Activated CD4-positive, alpha-beta T cell treated with anti-CD3 and anti-CD28 coated beads for 4 hours (primary cell): Measurements from ENCODE around the gene OPN4.
A peak's percentile ranks its signal among the peaks of the same experiment; 100 is the strongest.

Source experiments
- DNase-seq, 2 donors: peaks; one replicate each; pipeline ENCODE4 v3.0.0-alpha.2; 2020

Gene OPN4

GRCh38 chr10:86700851-86701617 lies 46.7 kb downstream of the OPN4 start:
- no peak for DNase-seq

GRCh38 chr10:86703176-86703575 lies 48.8 kb downstream of the OPN4 start:
- DNase-seq = no peak

DNA sequence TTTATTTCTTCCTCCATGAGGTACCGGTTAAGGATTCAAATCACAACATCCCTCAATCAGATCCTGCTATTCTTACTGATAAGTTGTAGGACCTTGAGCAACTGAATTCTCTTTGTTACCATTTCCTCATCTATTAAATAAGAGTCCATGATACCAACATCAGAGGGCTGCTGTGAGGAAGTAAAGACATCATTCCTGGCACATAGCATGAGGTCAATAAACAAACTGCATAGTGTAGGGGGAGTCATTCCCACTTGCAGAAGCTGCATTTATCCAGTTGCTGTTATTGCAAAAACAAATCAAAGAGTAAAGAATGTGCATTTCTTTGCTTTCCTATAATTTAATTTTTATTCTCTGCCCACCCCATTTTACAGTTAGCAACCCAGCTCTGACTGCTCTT lies 50.8 kb downstream of the OPN4 start:
- DNase-seq = no peak

GRCh38 chr10:86705905-86706304 lies 51.6 kb downstream of the OPN4 start:
- no peak for DNase-seq

GRCh38 chr10:86706401-86706841 lies 52.1 kb downstream of the OPN4 start:
- DNase-seq = no peak

GRCh38 chr10:86706977-86707376 lies 52.6 kb downstream of the OPN4 start:
- no peak for DNase-seq

DNA sequence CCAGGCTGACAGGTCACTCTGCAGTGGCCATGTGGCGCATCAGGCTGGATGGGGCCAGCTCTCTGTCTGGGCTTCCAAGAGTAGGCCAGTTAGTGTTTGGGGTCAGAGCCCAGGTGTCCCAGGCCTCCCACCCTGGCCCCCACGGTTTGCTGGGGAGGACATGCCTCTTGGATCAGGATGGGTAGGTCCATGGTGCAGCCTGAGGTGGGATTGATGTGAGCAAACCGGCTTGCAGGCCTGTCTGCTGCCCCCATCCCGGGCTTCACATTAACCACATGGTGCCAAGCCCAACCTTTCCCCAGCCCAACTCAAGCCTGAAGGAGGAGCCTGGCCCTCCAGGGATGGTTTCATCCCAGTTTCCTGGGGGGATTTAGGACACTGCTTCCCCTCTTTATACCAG lies 53.2 kb downstream of the OPN4 start:
- DNase-seq = no peak

GRCh38 chr10:86708068-86708782 lies 53.9 kb downstream of the OPN4 start:
- no peak for DNase-seq

GRCh38 chr10:86708783-86709380 lies 54.5 kb downstream of the OPN4 start:
- DNase-seq = no peak

DNA sequence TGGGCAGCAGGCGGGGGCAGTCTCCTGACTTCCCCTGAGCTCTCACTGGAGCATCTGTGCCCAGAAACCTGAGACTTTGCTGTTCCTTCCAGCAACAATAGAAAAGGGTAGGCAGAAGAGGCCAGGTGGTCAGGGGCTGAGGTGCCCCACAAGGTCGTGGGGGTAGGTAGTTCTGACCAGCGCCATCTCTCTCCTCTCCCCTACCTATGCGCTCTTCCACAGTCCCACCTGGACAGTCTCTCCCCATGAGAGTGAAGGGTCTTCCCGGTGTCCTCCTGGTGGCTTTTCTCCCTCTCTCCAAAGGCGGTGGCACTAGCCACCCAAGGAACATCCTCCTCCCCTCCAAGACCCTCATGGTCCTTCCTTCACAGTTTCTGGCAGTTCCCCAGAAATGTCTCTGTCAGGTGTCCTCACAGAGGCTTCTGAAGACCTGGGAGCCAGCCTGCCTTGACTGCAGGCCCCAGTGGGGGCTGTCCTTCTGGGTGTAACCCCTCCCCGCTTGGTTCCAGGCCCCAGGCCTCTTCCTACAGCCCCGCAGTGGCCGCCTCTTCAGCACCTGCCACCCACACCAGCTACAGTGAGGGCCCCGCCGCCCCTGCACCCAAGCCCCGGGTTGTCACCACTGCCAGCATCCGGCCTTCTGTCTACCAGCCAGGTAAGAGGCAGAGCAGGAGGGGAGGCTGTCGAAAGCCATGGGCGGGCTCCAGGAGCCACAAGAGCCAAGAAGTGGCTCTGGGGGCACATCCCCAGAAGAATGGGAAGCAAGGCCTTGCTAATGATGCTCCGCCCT lies 55.2 kb downstream of the OPN4 start:
- DNase-seq = no peak

GRCh38 chr10:86710987-86711512 lies 56.7 kb downstream of the OPN4 start:
- DNase-seq = peak; percentile 80

DNA sequence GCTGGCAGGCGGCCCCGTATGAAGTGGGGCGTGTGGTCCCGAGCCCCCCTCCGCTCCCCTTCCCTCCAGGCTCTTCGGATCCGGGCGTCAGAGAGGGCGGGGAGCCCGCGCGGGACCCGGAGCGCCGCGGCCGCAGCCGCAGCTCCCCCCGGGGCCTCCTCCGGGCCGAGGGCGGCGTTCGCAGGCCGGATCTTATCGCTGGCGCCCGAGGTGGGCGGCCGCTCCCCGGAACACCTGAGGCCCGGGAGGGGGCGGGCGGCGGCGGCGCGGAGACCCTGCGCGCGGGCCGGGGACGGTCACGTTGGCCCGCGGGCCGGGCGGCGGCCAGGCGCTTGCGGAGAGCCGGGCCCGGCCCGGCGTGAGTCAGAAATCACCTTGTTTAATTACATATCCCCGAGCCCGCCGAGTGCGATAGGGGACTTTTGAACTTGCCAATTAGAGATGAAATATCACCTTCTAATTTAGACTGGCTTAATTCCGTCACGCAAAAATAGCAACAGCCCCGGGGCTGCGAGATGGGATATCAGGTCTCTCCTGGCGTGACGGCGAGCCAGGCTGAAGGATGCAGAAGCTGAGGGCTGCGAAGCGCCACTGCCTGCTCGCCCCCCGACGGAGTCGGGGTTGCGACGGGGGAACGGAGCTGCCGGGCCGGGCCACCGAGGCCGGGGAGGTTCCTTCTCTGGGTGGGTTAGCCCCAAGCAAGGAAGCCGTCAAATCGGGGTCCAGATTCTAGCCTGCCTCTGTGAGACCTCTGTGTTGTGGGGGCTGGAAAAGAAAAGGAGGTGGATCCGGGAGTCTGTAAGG lies 57.4 kb downstream of the OPN4 start:
- DNase-seq = peak; percentile 44 to 59

- DNase-seq = no peak
Observed at GRCh38 chr10:86712317-86712707, 58.0 kb downstream of the OPN4 start.

GRCh38 chr10:86715156-86715795 lies 60.9 kb downstream of the OPN4 start:
- DNase-seq = no peak

DNA sequence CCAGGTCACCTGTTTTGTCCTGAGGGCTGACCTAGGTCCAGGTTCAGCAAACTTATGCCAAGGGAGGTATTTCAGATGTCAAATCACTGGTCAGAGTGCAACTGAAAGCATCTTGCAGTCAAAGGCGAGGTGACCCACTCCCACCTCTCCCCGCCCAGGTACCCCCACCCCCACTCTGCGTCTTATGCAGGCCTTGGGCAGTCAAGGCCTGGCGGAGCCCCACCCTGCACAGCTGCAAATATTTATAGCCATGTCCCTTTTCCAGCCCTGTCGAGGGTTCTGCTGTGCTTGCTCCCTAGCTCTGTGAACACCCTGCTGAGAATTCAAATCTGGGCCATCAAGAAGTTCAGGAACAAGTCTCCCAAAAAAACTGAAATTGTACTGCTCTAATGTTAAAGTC lies 61.5 kb downstream of the OPN4 start:
- DNase-seq = no peak
